B cell (primary cell): Measurements from ENCODE around the gene GPR18. TPM values are rescaled to one million over a fixed set of nuclear protein-coding genes. Genes with fewer than 3 reads are reported as not detected.

ENCODE experiments used
- ATAC-seq: fragments of 200-7000 bp; cut with Tn5 transposase; one replicate; pipeline ENCODE4 v1.10.0; 2021; ENCODE audit warnings: low read depth, mild to moderate bottlenecking, moderate number of reproducible peaks, moderate library complexity
- CTCF ChIA-PET: fragments of 350-600 bp; sonication (Branson Sonifier 250); formaldehyde crosslinking; loops from one replicate; lab custom pipeline; 2021; ENCODE audit warnings: antibody characterized with exemption, inconsistent platforms; lab: Charles Lee
- POLR2A ChIA-PET: fragments of 350-600 bp; sonication (Branson Sonifier 250); formaldehyde crosslinking; loops from one replicate; lab custom pipeline; 2021; ENCODE audit warnings: antibody characterized with exemption; lab: Charles Lee
- DNase-seq: peaks from one replicate; pipeline ENCODE4 v3.0.0; 2013
- H2AFZ ChIP-seq: 2 replicates; pipeline ENCODE4 v1.6.1; 2012; ENCODE audit warnings: mild to moderate bottlenecking, low read depth, low read length; ENCODE audit not compliant: insufficient read depth, poor library complexity, severe bottlenecking
- H3K27ac ChIP-seq, 2 donors: 1 replicate in 1 of 2; 2 replicates in 1 of 2; pipeline ENCODE4 v1.5.1; 2012 to 2013; ENCODE audit warnings: low read length in 2 of 2, mild to moderate bottlenecking in 2 of 2, moderate library complexity in 1 of 2
- H3K27me3 ChIP-seq, 4 experiments: fragments of 200-600 bp in 1 of 4; sonication (generic) in 1 of 4; replicated peaks in 1 of 4; 1 replicate in 2 of 4; 2 replicates in 2 of 4; pipeline versions ENCODE4 v1.6.1 to v1.7.0; 2013 to 2016; ENCODE audit warnings: low read length in 3 of 4, mild to moderate bottlenecking in 2 of 4, mixed read lengths in 1 of 4, moderate library complexity in 1 of 4; ENCODE audit not compliant: insufficient read depth in 4 of 4, control insufficient read depth in 3 of 4; ENCODE audit errors: control extremely low read depth in 1 of 4
- H3K36me3 ChIP-seq, 2 experiments: replicated peaks in 1 of 2; 1 replicate in 1 of 2; 2 replicates in 1 of 2; pipeline versions ENCODE4 v1.6.1 to v1.7.1; 2013; ENCODE audit warnings: low read length in 1 of 2; ENCODE audit not compliant: insufficient read depth in 2 of 2, control insufficient read depth in 1 of 2; ENCODE audit errors: control extremely low read depth in 1 of 2, extremely low read depth in 1 of 2
- H3K4me1 ChIP-seq, 2 donors: fragments of 200-600 bp in 1 of 2; sonication (generic) in 1 of 2; 1 replicate in 1 of 2; 2 replicates in 1 of 2; pipeline versions ENCODE4 v1.5.1 to v1.6.1; 2013 to 2017; ENCODE audit warnings: low read length in 2 of 2; ENCODE audit not compliant: control insufficient read depth in 2 of 2, insufficient read depth in 2 of 2
- H3K4me2 ChIP-seq: replicated peaks from 2 replicates; pipeline ENCODE3; 2012; ENCODE audit warnings: mild to moderate bottlenecking, low read depth, low read length; ENCODE audit not compliant: poor library complexity, severe bottlenecking
- H3K4me3 ChIP-seq, 5 experiments: fragments of 200-600 bp in 1 of 5; sonication (generic) in 1 of 5; 1 replicate in 3 of 5; 2 replicates in 2 of 5; pipeline versions ENCODE4 v1.5.1 to v1.7.0; 2011 to 2016; ENCODE audit warnings: low read length in 4 of 5, mild to moderate bottlenecking in 4 of 5, low read depth in 2 of 5, control low read depth in 1 of 5, moderate library complexity in 1 of 5; ENCODE audit not compliant: insufficient read depth in 1 of 5; ENCODE audit errors: control extremely low read depth in 1 of 5, extremely low read depth in 1 of 5
- H3K79me2 ChIP-seq: fragments of 200-600 bp; sonication (generic); one replicate; pipeline ENCODE4 v1.6.0; 2016; ENCODE audit warnings: low read length; ENCODE audit not compliant: control insufficient read depth, insufficient read depth
- H3K9ac ChIP-seq: fragments of 200-600 bp; sonication (generic); 2 replicates; pipeline ENCODE4 v1.6.1; 2017; ENCODE audit warnings: mild to moderate bottlenecking, low read length, moderate library complexity
- H3K9me3 ChIP-seq, 3 donors: one replicate each; pipeline versions ENCODE4 v1.6.1 to v1.7.1; 2013; ENCODE audit warnings: low read length in 2 of 3; ENCODE audit not compliant: control insufficient read depth in 2 of 3, insufficient read depth in 1 of 3; ENCODE audit errors: control extremely low read depth in 1 of 3
- H4K20me1 ChIP-seq: 2 replicates; pipeline ENCODE4 v1.6.0; 2012; ENCODE audit warnings: mild to moderate bottlenecking, low read length; ENCODE audit not compliant: insufficient read depth, control insufficient read depth, poor library complexity, severe bottlenecking
- H3K27ac Mint-ChIP-seq: one replicate; pipeline ENCODE4 v1.8.0; 2021; ENCODE audit warnings: mixed read lengths
- H3K27me3 Mint-ChIP-seq: one replicate; pipeline ENCODE4 v1.8.0; 2021; ENCODE audit warnings: mixed read lengths
- H3K4me1 Mint-ChIP-seq: one replicate; pipeline ENCODE4 v1.8.0; 2021; ENCODE audit warnings: mixed read lengths
- H3K4me3 Mint-ChIP-seq: one replicate; pipeline ENCODE4 v1.8.0; 2021; ENCODE audit warnings: mixed read lengths
- H3K9me3 Mint-ChIP-seq: one replicate; pipeline ENCODE4 v1.8.0; 2022; ENCODE audit warnings: mixed read lengths; ENCODE audit not compliant: insufficient read depth
- EZH2 ChIP-seq: IDR thresholded peaks from 2 replicates; pipeline ENCODE4 v1.6.1; 2012; ENCODE audit warnings: borderline replicate concordance, low read depth, mild to moderate bottlenecking, moderate library complexity, low read length; ENCODE audit not compliant: insufficient read depth, poor library complexity, severe bottlenecking
- WGBS: methylation state at CpG from one replicate; pipeline ENCODE4 v1.1.5; 2013; ENCODE audit warnings: missing lambda C conversion rate; ENCODE audit not compliant: insufficient coverage; 5-methylcytosine and 5-hydroxymethylcytosine counted together
- intact Hi-C: fragments of 100-400 bp; cut with micrococcal nuclease; formaldehyde crosslinking; loops from one replicate; pipeline ENCODE4 v1.10.0; 2022
- polyA plus RNA-seq: library from polyadenylated mRNA; depleted of rRNA; stranded (reverse); fragments of >200 nt; gene quantifications from 2 replicates; pipeline ENCODE4 v1.2.3, GENCODE V29; 2012
- total RNA-seq, 2 donors: library from RNA; stranded (reverse); fragments of 120-200 nt in 1 of 2; gene quantifications; 1 replicate in 1 of 2; 2 replicates in 1 of 2; pipeline versions ENCODE4 v1.2.3 to v1.2.4, GENCODE V29; 2013 to 2022
- TF ChIP-seq, protein P1 (sequence below): fragments of 200-600 bp; IDR thresholded peaks from one replicate; pipeline ENCODE4 v1.8.0; 2022; ENCODE audit warnings: antibody characterized with exemption, mild to moderate bottlenecking

GPR18 gene
- total and polyA plus RNA-seq, 2 donors (not counting 1 experiment from before 2014, with no cell fraction given), result 19.1 to 54.8 TPM

DNA sequence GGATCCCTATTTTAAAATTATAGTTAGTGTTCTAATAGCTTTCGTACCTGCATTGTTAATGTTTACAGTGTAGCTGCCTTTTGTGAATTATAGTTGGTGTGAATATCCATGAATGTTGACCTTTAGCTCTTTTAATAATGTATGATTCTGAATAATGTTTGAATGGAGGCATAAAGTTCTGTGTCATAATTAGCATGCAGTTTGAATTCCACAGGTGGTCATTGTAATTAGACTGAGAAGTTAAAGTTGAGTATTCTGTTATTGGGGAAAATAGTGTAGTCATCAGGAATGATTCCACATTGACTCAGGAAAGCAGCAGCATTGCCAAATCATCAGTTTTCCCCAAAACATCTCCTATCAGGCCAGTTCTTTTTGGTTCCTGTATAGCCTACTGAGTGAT lies 12.1 kb downstream of the GPR18 start:
- H3K27ac Mint-ChIP-seq, result peak overlapping the region; percentile 11
- no peak overlapping the region for H3K9ac ChIP-seq
- ChIA-PET POLR2A (no interaction called here), CTCF (no interaction called here)
- H3K27me3 ChIP-seq, result no peaks in the 10 kb centered on the region
- no peak for DNase-seq
- no peaks in the 10 kb centered on the region for H3K9me3 Mint-ChIP-seq
- H3K4me3 ChIP-seq, result no peak overlapping the region
- intact Hi-C loops, result no loop called here
- peaks cover 47% of the 10 kb centered on the region for H3K79me2 ChIP-seq
- no peaks in the 10 kb centered on the region for H3K4me1 ChIP-seq
- H3K4me3 Mint-ChIP-seq, result no peak overlapping the region
- no peak overlapping the region for H3K4me2 ChIP-seq
- no peak overlapping the region for H3K27ac ChIP-seq
- no peak for ATAC-seq
- H2AFZ ChIP-seq, result no peak overlapping the region
- H3K9me3 ChIP-seq, result no peaks in the 10 kb centered on the region
- H3K27me3 Mint-ChIP-seq, result no peaks in the 10 kb centered on the region
- peaks cover 5 to 31% of the 10 kb centered on the region in 2 experiments for H3K36me3 ChIP-seq
- H4K20me1 ChIP-seq, result no peaks in the 10 kb centered on the region
- TF ChIP-seq, protein P1, sequence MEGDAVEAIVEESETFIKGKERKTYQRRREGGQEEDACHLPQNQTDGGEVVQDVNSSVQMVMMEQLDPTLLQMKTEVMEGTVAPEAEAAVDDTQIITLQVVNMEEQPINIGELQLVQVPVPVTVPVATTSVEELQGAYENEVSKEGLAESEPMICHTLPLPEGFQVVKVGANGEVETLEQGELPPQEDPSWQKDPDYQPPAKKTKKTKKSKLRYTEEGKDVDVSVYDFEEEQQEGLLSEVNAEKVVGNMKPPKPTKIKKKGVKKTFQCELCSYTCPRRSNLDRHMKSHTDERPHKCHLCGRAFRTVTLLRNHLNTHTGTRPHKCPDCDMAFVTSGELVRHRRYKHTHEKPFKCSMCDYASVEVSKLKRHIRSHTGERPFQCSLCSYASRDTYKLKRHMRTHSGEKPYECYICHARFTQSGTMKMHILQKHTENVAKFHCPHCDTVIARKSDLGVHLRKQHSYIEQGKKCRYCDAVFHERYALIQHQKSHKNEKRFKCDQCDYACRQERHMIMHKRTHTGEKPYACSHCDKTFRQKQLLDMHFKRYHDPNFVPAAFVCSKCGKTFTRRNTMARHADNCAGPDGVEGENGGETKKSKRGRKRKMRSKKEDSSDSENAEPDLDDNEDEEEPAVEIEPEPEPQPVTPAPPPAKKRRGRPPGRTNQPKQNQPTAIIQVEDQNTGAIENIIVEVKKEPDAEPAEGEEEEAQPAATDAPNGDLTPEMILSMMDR, result no peak
- TF ChIP-seq EZH2, result no peak
- no CpG with 5 or more reads among the region's 1 CpG for WGBS
- H3K4me1 Mint-ChIP-seq, result peaks cover 17% of the 10 kb centered on the region

DNA sequence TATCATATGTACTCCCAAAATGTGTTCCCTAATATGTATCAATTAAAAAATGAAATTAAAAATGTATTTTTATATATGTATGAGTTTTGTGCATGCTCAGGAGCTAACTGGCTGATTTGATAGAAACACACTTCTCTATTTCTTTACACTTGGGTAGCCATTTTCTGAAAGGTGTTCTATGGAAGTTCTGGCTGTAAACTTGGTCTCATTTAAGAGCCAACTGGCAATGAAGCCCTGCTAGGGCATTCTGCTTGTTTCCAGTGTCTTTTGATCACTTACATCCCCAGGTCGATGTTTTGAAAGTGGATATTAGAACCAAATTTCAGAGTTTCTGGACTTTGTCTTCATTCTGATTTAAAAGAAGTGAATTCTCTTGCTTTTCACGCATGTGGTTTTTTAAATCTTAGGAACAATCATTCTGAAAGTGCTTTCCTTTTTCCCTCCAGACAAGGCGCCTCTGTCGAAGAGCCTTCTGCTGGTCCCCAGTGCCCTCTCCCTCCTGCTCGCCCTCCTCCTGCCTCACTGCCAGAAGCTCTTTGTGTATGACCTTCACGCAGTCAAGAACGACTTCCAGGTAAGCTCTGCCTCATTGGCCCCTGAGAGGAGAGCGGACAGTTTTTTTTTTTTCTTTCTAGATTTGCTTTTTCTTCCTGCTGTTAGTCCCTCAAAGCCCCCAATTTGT lies 20.1 kb downstream of the GPR18 start:
- Histone ChIP-seq H4K20me1 (no peaks in the 10 kb centered on the region), H3K4me3 (peak overlapping the region in 4 of 5 experiments; percentile 0 to 58 (median 28)), H3K36me3 (peaks cover 4 to 24% of the 10 kb centered on the region in 2 experiments), H3K27ac (peak overlapping the region; percentile 63 to 68), H3K4me1 (peaks cover 27 to 32% of the 10 kb centered on the region in 2 donors), H3K9me3 (no peaks in the 10 kb centered on the region), H3K9ac (peak overlapping the region; percentile 44), H3K4me2 (peak overlapping the region; percentile 70), H3K27me3 (no peaks in the 10 kb centered on the region), H3K79me2 (peaks cover 84% of the 10 kb centered on the region), H2AFZ (peak overlapping the region; percentile 67)
- ChIA-PET POLR2A (interaction anchor here (0.9 kb wide), 1 partner anchor 18 kb away, joined by 3 read pairs; no protein-coding TSS in a partner anchor), CTCF (interaction anchor here (1.2 to 2.3 kb wide), 5 partner anchors 26 to 38 kb away, joined by 3 to 10 read pairs (median 3); no protein-coding TSS in a partner anchor)
- H3K9me3 Mint-ChIP-seq, result no peaks in the 10 kb centered on the region
- ATAC-seq (peak; percentile 45), DNase-seq (no peak)
- 7% methylated on average over 3 of the region's 8 CpGs for WGBS
- H3K4me3 Mint-ChIP-seq, result peak overlapping the region; percentile 78
- TF ChIP-seq EZH2, result no peak
- TF ChIP-seq, protein P1, result no peak
- no peaks in the 10 kb centered on the region for H3K27me3 Mint-ChIP-seq
- intact Hi-C loops, result no loop called here
- peaks cover 58% of the 10 kb centered on the region for H3K4me1 Mint-ChIP-seq
- H3K27ac Mint-ChIP-seq, result peak overlapping the region; percentile 69
